Lower leg skin (tissue), 4 donors: ENCODE results near the gene TBC1D22A. TPM values are rescaled to one million over a fixed set of nuclear protein-coding genes. Genes with fewer than 3 reads are reported as not detected.

ENCODE experiments used
- DNase-seq, 2 donors: peaks; one replicate each; pipeline ENCODE4 v3.0.0-alpha.2; 2019; ENCODE audit warnings: low spot score in 2 of 2
- H3K4me3 ChIP-seq: fragments of 200-600 bp; sonication (generic); 2 replicates; pipeline ENCODE4 v1.5.1; 2017; ENCODE audit warnings: mild to moderate bottlenecking, low read depth; ENCODE audit not compliant: poor library complexity, severe bottlenecking
- POLR2A ChIP-seq, 2 donors: fragments of 450-650 bp; IDR thresholded peaks; one replicate each; pipeline ENCODE4 v1.6.1; 2016 to 2017; ENCODE audit warnings: antibody characterized with exemption in 2 of 2, mild to moderate bottlenecking in 1 of 2, moderate library complexity in 1 of 2
- WGBS, 2 donors: methylation state at CpG; one replicate each; pipeline ENCODE4 v1.1.5; 2018; 5-methylcytosine and 5-hydroxymethylcytosine counted together
- intact Hi-C: fragments of 100-400 bp; cut with DNase I; formaldehyde crosslinking; loops from one replicate; pipeline ENCODE4 v1.15.0; 2023; ENCODE audit warnings: low total_unique reads
- total RNA-seq, 4 donors: library from RNA; depleted of rRNA; stranded (reverse); fragments of >200 nt; gene quantifications; one replicate each; pipeline ENCODE4 v1.1.0, GENCODE V29; 2016
- TF ChIP-seq, protein P1 (sequence below), 3 donors: fragments of 450-650 bp; IDR thresholded peaks; one replicate each; pipeline ENCODE4 v1.5.1; 2016; ENCODE audit warnings: antibody characterized with exemption in 3 of 3, mild to moderate bottlenecking in 3 of 3, moderate library complexity in 2 of 3

TBC1D22A gene
- total RNA-seq, 4 donors from 2014 or later, result 21.8 to 32.3 (median 31.6) TPM

DNA sequence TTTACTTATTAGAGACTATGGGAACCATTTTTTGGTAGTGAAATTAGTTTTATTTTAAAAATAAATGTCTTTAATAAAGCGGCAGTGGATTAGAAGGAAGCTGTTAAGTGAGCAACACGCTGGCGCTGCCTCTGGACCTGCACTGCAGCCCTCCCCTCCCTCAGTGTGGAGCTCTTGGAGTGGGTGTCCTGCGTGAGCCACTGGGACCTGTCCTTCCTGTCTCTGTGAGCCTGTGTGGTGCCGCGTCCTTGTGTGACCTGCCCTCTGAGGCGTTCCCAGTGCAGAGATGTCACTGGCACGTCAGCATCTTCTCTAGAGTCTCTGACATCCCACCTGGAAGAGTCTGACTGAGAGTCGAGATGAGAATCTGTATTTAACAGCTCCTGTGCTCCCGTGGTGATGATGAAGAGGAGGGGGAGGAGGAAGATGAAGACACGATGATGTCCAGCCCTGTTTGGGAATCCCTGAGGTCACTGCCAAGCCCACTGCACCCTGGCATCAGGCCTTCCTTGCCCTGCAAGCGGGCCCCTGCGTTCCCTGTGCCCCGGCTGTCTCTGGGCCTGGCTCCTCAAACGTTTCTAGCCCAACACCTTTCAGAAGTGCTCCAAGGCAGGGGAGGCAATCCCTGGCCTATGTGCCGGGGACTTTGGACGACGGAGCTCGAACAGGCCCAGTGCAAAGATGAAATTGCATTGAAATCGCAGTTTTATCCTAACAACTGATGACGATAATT, 271.8 kb downstream of the TBC1D22A start:
- H3K4me3 ChIP-seq, result no peak overlapping the region
- 88 to 91% methylated on average over 21 of the region's 21 CpGs for WGBS, 2 donors
- no peak for DNase-seq
- intact Hi-C loops, result no loop called here
- TF ChIP-seq POLR2A (IDR thresholded peaks at IDR 0.05), result no peak
- TF ChIP-seq, protein P1, sequence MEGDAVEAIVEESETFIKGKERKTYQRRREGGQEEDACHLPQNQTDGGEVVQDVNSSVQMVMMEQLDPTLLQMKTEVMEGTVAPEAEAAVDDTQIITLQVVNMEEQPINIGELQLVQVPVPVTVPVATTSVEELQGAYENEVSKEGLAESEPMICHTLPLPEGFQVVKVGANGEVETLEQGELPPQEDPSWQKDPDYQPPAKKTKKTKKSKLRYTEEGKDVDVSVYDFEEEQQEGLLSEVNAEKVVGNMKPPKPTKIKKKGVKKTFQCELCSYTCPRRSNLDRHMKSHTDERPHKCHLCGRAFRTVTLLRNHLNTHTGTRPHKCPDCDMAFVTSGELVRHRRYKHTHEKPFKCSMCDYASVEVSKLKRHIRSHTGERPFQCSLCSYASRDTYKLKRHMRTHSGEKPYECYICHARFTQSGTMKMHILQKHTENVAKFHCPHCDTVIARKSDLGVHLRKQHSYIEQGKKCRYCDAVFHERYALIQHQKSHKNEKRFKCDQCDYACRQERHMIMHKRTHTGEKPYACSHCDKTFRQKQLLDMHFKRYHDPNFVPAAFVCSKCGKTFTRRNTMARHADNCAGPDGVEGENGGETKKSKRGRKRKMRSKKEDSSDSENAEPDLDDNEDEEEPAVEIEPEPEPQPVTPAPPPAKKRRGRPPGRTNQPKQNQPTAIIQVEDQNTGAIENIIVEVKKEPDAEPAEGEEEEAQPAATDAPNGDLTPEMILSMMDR (IDR thresholded peaks at IDR 0.05), result no peak

- 68 to 69% methylated on average over 9 to 11 of the region's 11 CpGs for WGBS, 2 donors
- DNase-seq, result no peak
- intact Hi-C loops, result no loop called here
- no peak overlapping the region for H3K4me3 ChIP-seq
- no peak for TF ChIP-seq POLR2A (IDR thresholded peaks at IDR 0.05)
- TF ChIP-seq, protein P1 (IDR thresholded peaks at IDR 0.05), result no peak
Observed at GRCh38 chr22:47034905-47035419, 272.5 kb downstream of the TBC1D22A start.

- no peak overlapping the region for H3K4me3 ChIP-seq
- TF ChIP-seq, protein P1 (IDR thresholded peaks at IDR 0.05), result no peak
- no peak for TF ChIP-seq POLR2A (IDR thresholded peaks at IDR 0.05)
- no peak for DNase-seq
- intact Hi-C loops, result no loop called here
- WGBS, 2 donors, result 72 to 73% methylated on average over 11 of the region's 11 CpGs
Observed at GRCh38 chr22:47035425-47035881, 273.0 kb downstream of the TBC1D22A start.

- no peak overlapping the region for H3K4me3 ChIP-seq
- no peak for DNase-seq
- WGBS, 2 donors, result 89 to 94% methylated on average over 9 to 10 of the region's 10 CpGs
- no peak for TF ChIP-seq POLR2A (IDR thresholded peaks at IDR 0.05)
- TF ChIP-seq, protein P1 (IDR thresholded peaks at IDR 0.05), result no peak
- intact Hi-C loops, result no loop called here
Observed at GRCh38 chr22:47036352-47036751, 273.9 kb downstream of the TBC1D22A start.

DNA sequence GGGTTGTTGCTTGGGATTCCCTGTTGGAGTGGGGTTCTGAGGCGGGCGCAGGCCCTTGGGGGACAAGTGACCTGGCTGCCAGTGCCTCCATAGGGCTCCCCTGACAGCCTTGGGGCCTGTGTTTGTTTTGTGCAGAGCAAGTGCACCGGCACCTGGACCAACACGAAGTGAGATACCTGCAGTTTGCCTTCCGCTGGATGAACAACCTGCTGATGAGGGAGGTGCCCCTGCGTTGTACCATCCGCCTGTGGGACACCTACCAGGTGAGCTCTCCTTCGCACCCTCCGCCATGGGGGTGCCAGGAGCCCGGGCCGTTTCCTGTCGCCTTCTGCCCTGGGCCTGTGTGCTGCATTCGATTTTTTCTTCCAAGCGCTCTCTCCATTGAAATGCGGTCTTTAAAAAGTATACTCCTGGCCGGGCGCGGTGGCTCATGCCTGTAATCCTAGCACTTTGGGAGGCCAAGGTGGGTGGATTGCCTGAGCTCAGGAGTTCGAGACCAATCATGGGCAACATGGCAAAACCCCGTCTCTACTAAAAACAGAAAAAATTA, 274.6 kb downstream of the TBC1D22A start:
- intact Hi-C loops, result no loop called here
- TF ChIP-seq, protein P1 (IDR thresholded peaks at IDR 0.05), result no peak
- TF ChIP-seq POLR2A (IDR thresholded peaks at IDR 0.05), result no peak
- no peak overlapping the region for H3K4me3 ChIP-seq
- DNase-seq, result no peak
- 93 to 95% methylated on average over 16 of the region's 20 CpGs for WGBS, 2 donors
